ENCODE measurements around the gene MNT.

The MNT gene

DNA sequence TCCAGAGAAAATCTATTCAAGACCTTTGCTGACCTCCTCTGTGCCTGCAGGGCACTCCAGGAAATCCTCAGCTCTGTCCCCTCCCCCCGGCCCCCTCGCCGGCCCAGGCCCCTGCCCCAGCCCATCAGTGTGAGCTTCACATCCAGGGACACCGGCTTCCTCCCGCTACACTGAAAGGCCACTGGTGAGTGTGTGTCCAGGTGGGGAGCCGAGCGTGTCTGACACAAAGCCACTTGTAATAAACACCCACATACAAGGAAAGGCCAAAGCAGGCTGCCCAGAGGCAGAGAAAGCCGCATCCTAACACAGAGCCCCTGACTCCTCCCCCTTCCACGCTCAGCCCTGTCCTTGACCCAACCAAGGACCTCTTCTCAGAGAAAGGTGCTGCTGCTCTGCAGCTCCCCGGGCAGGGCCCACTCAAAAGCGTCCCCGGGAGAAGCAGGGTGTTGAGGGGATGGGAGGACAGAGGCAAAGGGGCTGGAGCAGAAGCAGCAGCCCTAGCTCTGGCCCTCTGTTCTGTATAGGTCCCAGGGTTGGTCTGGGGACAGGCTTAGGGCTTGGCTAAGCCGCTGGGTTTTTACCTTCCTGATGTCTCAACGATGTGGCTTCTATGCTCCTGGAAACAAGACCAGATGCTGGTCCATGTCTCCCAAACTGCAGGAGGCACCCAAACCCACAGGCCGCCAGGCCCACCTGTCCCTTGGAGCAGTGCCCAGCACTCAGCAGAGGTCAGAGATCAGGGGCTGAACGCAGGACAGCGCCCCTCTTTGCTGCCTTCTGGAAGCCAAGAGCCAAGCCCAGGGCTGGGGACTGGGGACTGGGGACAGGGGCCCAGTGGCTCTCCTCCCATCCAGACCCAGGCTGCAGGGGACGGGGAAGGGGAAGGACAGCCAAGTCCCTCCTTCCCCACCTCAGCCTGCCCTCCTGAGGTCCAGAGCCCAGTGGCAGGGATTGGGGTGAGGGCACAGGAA, 15.3 kb downstream of the MNT start:
- Histone ChIP-seq H3K27ac (peak overlapping the region; percentile 76), H3K27me3 (no peaks in the 10 kb centered on the region), H3K36me3 (peaks cover 49% of the 10 kb centered on the region), H3K4me1 (ENCODE audit: control insufficient read depth in 1 of 2, insufficient read depth in 1 of 2, low read depth in 1 of 2, low read length in 1 of 2) (peaks cover 16 to 25% of the 10 kb centered on the region in 2 experiments), H3K9me3 (no peaks in the 10 kb centered on the region), H3K4me3 (ENCODE audit: low read depth in 1 of 2, low read length in 1 of 2) (no peak overlapping the region)
- TF ChIP-seq, protein P1, sequence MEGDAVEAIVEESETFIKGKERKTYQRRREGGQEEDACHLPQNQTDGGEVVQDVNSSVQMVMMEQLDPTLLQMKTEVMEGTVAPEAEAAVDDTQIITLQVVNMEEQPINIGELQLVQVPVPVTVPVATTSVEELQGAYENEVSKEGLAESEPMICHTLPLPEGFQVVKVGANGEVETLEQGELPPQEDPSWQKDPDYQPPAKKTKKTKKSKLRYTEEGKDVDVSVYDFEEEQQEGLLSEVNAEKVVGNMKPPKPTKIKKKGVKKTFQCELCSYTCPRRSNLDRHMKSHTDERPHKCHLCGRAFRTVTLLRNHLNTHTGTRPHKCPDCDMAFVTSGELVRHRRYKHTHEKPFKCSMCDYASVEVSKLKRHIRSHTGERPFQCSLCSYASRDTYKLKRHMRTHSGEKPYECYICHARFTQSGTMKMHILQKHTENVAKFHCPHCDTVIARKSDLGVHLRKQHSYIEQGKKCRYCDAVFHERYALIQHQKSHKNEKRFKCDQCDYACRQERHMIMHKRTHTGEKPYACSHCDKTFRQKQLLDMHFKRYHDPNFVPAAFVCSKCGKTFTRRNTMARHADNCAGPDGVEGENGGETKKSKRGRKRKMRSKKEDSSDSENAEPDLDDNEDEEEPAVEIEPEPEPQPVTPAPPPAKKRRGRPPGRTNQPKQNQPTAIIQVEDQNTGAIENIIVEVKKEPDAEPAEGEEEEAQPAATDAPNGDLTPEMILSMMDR (IDR thresholded peaks at IDR 0.05) = no peak

DNA sequence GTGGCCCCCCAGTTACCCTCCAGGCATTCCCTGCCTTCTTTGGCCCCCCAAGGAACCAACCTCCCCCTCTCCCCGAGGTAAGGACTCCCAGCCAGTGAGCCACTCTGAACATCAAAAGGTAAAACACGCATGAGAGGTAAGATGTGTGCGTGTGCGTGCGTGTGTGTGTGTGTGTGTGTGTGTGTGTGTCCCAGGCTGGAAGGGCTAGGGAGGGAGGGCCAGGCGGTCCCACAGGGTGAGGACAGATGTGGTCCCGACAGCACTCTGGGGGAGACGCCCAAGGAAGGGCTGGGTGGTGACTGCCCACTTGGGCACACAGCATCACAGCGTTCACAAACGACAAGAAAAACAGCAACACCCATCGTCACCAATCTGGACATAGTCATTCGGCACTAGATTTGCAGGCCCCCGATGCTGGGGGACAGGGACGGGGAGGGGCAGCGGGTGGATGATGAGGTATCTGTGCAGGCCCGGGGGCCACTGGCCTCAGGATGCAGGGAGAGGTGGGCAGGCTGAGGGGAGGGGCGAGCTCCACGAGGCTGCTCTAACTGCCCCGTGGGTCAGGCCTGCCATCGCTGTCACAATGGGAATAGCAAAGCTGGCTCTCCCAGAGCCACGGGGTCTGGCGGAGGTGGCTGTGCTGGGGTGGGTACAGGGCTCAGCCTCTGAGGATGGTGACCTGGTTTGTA, 16.3 kb downstream of the MNT start:
- peak overlapping the region; percentile 76 for H3K27ac ChIP-seq
- H3K4me1 ChIP-seq (ENCODE audit: control insufficient read depth in 1 of 2, insufficient read depth in 1 of 2, low read depth in 1 of 2, low read length in 1 of 2) = peaks cover 7 to 15% of the 10 kb centered on the region in 2 experiments
- H3K27me3 ChIP-seq = no peaks in the 10 kb centered on the region
- no peaks in the 10 kb centered on the region for H3K9me3 ChIP-seq
- H3K4me3 ChIP-seq (ENCODE audit: low read depth in 1 of 2, low read length in 1 of 2) = no peak overlapping the region
- TF ChIP-seq, protein P1 (IDR thresholded peaks at IDR 0.05) = no peak
- peaks cover 58% of the 10 kb centered on the region for H3K36me3 ChIP-seq

DNA sequence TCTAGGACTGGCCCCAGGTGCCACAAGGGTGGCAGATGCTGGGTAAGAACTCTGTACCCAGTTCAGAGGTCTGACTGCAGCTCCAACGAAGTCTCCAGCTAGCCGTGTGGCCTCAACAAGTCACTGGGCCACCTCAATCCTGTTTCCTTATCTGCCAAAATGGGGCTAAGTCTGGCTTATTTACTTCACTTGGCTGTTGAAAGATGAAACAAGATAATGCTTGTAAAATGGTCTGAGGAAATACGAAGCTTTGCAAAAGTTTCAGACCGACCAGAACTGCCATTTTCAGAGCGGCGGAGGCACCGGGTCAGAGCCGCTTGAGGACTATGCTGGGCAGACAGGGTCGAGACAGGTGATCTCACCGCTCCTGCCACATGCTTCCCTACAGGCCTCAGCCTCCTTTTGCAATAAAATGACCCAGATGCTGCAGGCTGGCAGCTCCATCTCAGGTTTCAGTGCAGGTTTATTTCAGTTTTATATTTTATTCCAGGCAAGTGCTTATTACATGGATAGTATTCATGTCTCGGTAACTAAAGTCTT, 17.2 kb downstream of the MNT start:
- TF ChIP-seq, protein P1 (IDR thresholded peaks at IDR 0.05) = no peak
- H3K9me3 ChIP-seq = no peaks in the 10 kb centered on the region
- H3K4me3 ChIP-seq (ENCODE audit: low read depth in 1 of 2, low read length in 1 of 2) = no peak overlapping the region
- H3K36me3 ChIP-seq = peaks cover 67% of the 10 kb centered on the region
- H3K27me3 ChIP-seq = no peaks in the 10 kb centered on the region
- H3K4me1 ChIP-seq (ENCODE audit: control insufficient read depth in 1 of 2, insufficient read depth in 1 of 2, low read depth in 1 of 2, low read length in 1 of 2) = peaks cover 4 to 10% of the 10 kb centered on the region in 2 experiments
- H3K27ac ChIP-seq = peak overlapping the region; percentile 76

DNA sequence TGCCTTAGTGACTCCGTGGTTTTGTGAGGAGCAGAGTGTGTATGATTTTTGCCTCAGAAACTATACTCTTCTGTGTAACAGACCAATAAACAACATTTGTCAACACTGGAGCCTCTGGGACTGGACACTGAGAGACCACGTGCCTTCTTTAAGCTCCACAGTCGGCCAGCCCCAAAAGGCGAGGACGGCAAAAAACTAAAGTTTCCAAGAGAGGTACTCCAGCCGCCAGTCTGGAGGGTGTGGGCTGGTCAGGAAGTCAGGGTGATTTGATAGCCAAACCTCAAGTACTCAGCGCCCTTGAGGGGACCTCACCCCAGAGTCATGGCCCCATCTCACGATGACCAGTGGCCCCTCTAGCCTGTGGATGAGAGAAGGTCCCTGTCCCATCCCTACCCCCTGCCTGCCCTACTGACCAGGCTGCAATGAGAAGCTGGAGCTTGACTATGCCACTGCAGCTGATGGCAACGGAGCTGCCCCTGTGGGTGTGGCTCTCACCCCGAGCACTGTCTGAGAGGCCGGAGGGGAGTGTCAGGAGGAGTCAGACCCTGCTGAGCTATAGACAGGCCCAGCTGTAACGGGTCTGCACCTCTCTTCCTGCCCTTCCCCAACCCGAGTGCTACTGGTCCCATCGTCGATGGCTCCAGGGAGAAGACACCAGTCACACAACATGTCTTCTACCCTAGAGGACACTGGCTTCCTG, 19.8 kb downstream of the MNT start:
- no peak overlapping the region for H3K4me3 ChIP-seq (ENCODE audit: low read depth in 1 of 2, low read length in 1 of 2)
- no peaks in the 10 kb centered on the region for H3K27me3 ChIP-seq
- H3K4me1 ChIP-seq (ENCODE audit: control insufficient read depth in 1 of 2, insufficient read depth in 1 of 2, low read depth in 1 of 2, low read length in 1 of 2) = peaks cover 4 to 10% of the 10 kb centered on the region in 2 experiments
- TF ChIP-seq, protein P1 (IDR thresholded peaks at IDR 0.05) = no peak
- H3K27ac ChIP-seq = no peak overlapping the region
- peaks cover 69% of the 10 kb centered on the region for H3K36me3 ChIP-seq
- H3K9me3 ChIP-seq = no peaks in the 10 kb centered on the region

DNA sequence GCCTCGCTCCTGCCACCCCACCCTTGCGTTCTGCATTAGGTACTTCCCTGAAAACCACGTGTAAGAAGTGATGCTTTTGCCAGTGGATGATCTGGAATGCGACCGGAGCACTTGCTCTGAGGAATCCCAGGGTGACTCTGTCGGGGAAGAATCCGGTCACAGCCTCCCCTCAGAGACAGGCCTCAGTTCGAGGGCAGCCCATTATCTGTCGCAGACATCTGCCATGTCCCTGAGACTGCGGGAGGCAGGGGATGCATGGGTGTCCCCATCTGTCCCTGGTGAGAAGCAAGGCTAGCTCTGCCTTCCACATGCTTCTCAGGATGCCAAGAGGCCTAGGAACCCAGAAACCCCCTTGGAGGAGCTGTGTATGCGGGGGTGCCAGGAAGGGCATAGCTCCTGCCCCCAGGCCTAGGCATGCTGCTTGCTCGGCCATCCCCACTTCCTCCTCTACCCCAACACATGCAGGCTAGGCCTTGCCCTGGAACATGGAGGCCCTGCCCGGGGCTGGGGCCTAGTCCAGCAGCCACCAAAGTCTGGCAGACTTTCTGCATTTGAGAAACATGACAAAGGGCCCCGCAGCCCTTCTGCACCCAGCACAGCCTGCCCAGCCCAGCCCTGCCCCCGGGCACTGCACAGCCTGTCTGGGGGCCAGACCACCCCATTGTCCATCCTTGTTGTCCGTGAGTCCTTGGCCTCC, 20.5 kb downstream of the MNT start:
- Histone ChIP-seq H3K27ac (no peak overlapping the region), H3K4me1 (ENCODE audit: control insufficient read depth in 1 of 2, insufficient read depth in 1 of 2, low read depth in 1 of 2, low read length in 1 of 2) (peaks cover 4 to 10% of the 10 kb centered on the region in 2 experiments), H3K27me3 (no peaks in the 10 kb centered on the region), H3K9me3 (no peaks in the 10 kb centered on the region), H3K4me3 (ENCODE audit: low read depth in 1 of 2, low read length in 1 of 2) (no peak overlapping the region), H3K36me3 (peaks cover 69% of the 10 kb centered on the region)
- TF ChIP-seq, protein P1 (IDR thresholded peaks at IDR 0.05) = no peak
